A673 (cell line): ENCODE data around the gene BMF. TPM values are rescaled to one million over a fixed set of nuclear protein-coding genes. Genes with fewer than 3 reads are reported as not detected.

Experiments used
- BruUV-seq: library from RNA; stranded (reverse); fragments of 400-500 nt; replicated peaks from 2 replicates; lab custom pipeline; 2021; lab: Mats Ljungman, UMichigan
- CTCF ChIA-PET: fragments of 300-600 bp; sonication (Branson Sonifier 250); formaldehyde crosslinking; loops from one replicate; lab custom pipeline; 2022; ENCODE audit warnings: antibody characterized with exemption; lab: Charles Lee
- POLR2A ChIA-PET: fragments of 300-600 bp; sonication (Branson Sonifier 250); formaldehyde crosslinking; loops from one replicate; lab custom pipeline; 2022; ENCODE audit warnings: antibody characterized with exemption; ENCODE audit not compliant: low non-redundant PET; lab: Charles Lee
- DNase-seq: peaks from one replicate; pipeline ENCODE4 v3.0.0-alpha.2; 2015; ENCODE audit warnings: low spot score
- H3K27ac ChIP-seq: fragments of 200-600 bp; sonication (generic); 2 replicates; pipeline ENCODE4 v1.5.1; 2016; ENCODE audit warnings: mixed run types, low read depth, mild to moderate bottlenecking, mixed read lengths, antibody characterized with exemption, low read length; ENCODE audit not compliant: poor library complexity, severe bottlenecking
- H3K27me3 ChIP-seq: fragments of 200-600 bp; sonication (generic); replicated peaks from 2 replicates; pipeline ENCODE4 v1.6.1; 2017; ENCODE audit warnings: mixed run types, low read depth, mild to moderate bottlenecking, mixed read lengths, antibody characterized with exemption, low read length; ENCODE audit not compliant: insufficient read depth, poor library complexity
- H3K36me3 ChIP-seq: fragments of 200-600 bp; sonication (generic); 2 replicates; pipeline ENCODE4 v1.6.1; 2016; ENCODE audit warnings: mixed run types, mild to moderate bottlenecking, mixed read lengths, antibody characterized with exemption, low read length; ENCODE audit not compliant: insufficient read depth, poor library complexity, severe bottlenecking
- H3K4me1 ChIP-seq: fragments of 200-600 bp; sonication (generic); 2 replicates; pipeline ENCODE4 v1.6.1; 2017; ENCODE audit warnings: mixed run types, mild to moderate bottlenecking, mixed read lengths, antibody characterized with exemption, low read length; ENCODE audit not compliant: insufficient read depth, poor library complexity, severe bottlenecking
- H3K4me3 ChIP-seq: fragments of 200-600 bp; sonication (generic); 2 replicates; pipeline ENCODE4 v1.5.1; 2016; ENCODE audit warnings: low read depth, mixed run types, mild to moderate bottlenecking, mixed read lengths, low read length; ENCODE audit not compliant: poor library complexity, severe bottlenecking
- H3K9me3 ChIP-seq: fragments of 200-600 bp; sonication (generic); 2 replicates; pipeline ENCODE4 v1.6.1; 2016; ENCODE audit warnings: mixed run types, low read depth, mild to moderate bottlenecking, mixed read lengths, antibody characterized with exemption, low read length; ENCODE audit not compliant: poor library complexity, severe bottlenecking
- EZH2 ChIP-seq: fragments of 200-600 bp; sonication (generic); IDR thresholded peaks from 2 replicates; pipeline ENCODE4 v1.6.1; 2017; ENCODE audit warnings: borderline replicate concordance, low read depth, mild to moderate bottlenecking, mixed read lengths, antibody characterized with exemption, low read length; ENCODE audit not compliant: poor library complexity, severe bottlenecking
- intact Hi-C: fragments of 100-400 bp; cut with micrococcal nuclease; formaldehyde crosslinking; loops from one replicate; pipeline ENCODE4 v1.10.0; 2022; ENCODE audit not compliant: unreplicated experiment
- total RNA-seq: library from RNA; stranded (reverse); gene quantifications from 2 replicates; pipeline ENCODE4 v1.2.3, GENCODE V29; 2021
- TF ChIP-seq, protein P1 (sequence below): fragments of 300-800, 200-600 bp; sonication (generic); conservative IDR thresholded peaks from 2 replicates; pipeline ENCODE4 v1.5.1; 2017; ENCODE audit warnings: low read depth, mild to moderate bottlenecking, antibody characterized with exemption, low read length, moderate library complexity, mixed read lengths

Gene BMF
- total RNA-seq, 1 experiment from 2014 or later: 18.5 TPM

DNA sequence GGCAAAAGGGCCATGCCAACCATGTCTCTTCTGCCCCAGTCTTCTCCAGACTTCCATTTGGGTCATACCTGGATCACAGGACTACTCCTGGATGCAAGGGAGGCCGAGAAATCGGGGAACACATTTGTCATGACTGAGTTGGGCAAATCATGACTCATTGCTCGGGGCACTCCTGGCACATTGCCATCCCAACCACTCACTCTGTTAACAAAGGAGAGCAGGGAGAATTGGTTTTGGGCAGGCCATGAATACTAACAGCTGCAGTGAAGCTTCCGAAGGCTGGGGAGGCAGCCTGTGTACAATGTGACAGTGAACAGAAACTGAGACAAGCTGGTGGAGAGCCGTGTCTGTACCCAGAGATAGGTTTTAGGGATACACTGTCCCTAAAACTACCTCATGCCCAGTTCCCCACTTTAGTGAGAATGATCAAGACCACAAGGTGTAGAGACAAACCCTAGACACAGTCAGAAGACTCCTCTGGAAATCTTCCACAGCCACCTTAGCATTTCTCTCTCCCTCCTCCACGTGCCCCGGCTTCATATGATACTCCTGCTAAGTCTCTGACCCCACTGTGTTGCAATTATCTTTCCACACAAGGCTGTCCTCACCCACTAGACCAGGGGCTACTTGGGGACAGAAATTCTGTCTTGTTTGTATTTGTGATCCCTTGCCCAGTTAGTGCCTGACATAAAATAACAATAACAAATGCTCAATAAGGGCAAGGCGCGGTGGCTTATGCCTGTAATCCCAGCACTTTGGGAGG, 41.7 kb upstream of the BMF start:
- ChIA-PET CTCF (no interaction called here), POLR2A (interaction anchor here (0.5 kb wide), 1 partner anchor 316 kb away, joined by 4 read pairs; no protein-coding TSS in a partner anchor)
- Histone ChIP-seq H3K9me3 (no peaks in the 10 kb centered on the region), H3K4me1 (no peaks in the 10 kb centered on the region), H3K27me3 (no peaks in the 10 kb centered on the region), H3K36me3 (no peaks in the 10 kb centered on the region), H3K27ac (no peak overlapping the region), H3K4me3 (no peak overlapping the region)
- peak; percentile 71 for DNase-seq
- BruUV-seq: no TSS peak
- intact Hi-C loops: no loop called here
- no peak for TF ChIP-seq EZH2
- TF ChIP-seq, protein P1, sequence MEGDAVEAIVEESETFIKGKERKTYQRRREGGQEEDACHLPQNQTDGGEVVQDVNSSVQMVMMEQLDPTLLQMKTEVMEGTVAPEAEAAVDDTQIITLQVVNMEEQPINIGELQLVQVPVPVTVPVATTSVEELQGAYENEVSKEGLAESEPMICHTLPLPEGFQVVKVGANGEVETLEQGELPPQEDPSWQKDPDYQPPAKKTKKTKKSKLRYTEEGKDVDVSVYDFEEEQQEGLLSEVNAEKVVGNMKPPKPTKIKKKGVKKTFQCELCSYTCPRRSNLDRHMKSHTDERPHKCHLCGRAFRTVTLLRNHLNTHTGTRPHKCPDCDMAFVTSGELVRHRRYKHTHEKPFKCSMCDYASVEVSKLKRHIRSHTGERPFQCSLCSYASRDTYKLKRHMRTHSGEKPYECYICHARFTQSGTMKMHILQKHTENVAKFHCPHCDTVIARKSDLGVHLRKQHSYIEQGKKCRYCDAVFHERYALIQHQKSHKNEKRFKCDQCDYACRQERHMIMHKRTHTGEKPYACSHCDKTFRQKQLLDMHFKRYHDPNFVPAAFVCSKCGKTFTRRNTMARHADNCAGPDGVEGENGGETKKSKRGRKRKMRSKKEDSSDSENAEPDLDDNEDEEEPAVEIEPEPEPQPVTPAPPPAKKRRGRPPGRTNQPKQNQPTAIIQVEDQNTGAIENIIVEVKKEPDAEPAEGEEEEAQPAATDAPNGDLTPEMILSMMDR: no peak

- ChIA-PET CTCF (no interaction called here), POLR2A (no interaction called here)
Measured at GRCh38 chr15:40149339-40149738, 40.7 kb upstream of the BMF start.

DNA sequence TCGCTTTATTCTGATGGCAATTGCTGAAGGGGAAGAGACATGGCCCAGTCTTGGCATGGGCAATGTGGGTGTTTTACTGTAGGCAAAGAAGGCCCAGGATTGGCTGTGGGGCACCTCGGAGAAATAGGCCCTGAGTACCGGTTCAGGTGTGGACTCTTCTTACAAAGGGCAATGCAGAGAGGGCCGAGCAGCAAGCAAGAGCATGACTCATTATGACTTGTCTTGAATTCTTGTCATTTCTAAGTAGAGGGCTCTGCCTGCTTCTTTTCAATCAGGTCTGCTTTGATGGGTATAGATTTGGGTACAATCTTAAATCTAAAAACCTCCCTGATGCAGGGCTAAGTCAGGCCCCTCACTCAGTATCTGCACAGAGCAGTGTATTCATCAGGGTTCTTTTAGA, 37.4 kb upstream of the BMF start:
- Histone ChIP-seq H3K4me3 (no peak overlapping the region), H3K9me3 (no peaks in the 10 kb centered on the region), H3K27ac (no peak overlapping the region), H3K27me3 (no peaks in the 10 kb centered on the region), H3K36me3 (no peaks in the 10 kb centered on the region), H3K4me1 (no peaks in the 10 kb centered on the region)
- CTCF ChIA-PET: no interaction called here
- DNase-seq: no peak
- POLR2A ChIA-PET: no interaction called here
- no peak for TF ChIP-seq EZH2
- BruUV-seq: no TSS peak
- intact Hi-C loops: no loop called here

More at GRCh38 chr15:40149339-40149738, 40.7 kb upstream of the BMF start:
- TF ChIP-seq, protein P1: no peak
- no peak for TF ChIP-seq EZH2
- no peaks in the 10 kb centered on the region for H3K27me3 ChIP-seq
- H3K4me1 ChIP-seq: no peaks in the 10 kb centered on the region
- no peaks in the 10 kb centered on the region for H3K36me3 ChIP-seq
- H3K9me3 ChIP-seq: no peaks in the 10 kb centered on the region
- no peak overlapping the region for H3K27ac ChIP-seq
- BruUV-seq: no TSS peak
- no peak for DNase-seq
- intact Hi-C loops: no loop called here
- no peak overlapping the region for H3K4me3 ChIP-seq
